Mesothelial cell of epicardium (in vitro differentiated cells): ENCODE measurements around the gene TMEM42. TPM values are rescaled to one million over a fixed set of nuclear protein-coding genes. Genes with fewer than 3 reads are reported as not detected.
A peak's percentile ranks its signal among the peaks of the same experiment; 100 is the strongest.

Source experiments
- DNase-seq, 2 experiments: peaks; one replicate each; pipeline ENCODE4 v3.0.0; 2021; ENCODE audit warnings: low spot score in 2 of 2; ENCODE audit not compliant: unreplicated experiment in 2 of 2
- H3K27ac Mint-ChIP-seq: 2 replicates; pipeline ENCODE4 v1.8.0; 2021; ENCODE audit warnings: mixed read lengths
- H3K27me3 Mint-ChIP-seq: 2 replicates; pipeline ENCODE4 v1.8.0; 2021; ENCODE audit warnings: low read depth, mixed read lengths
- H3K36me3 Mint-ChIP-seq: 2 replicates; pipeline ENCODE4 v1.8.0; 2021; ENCODE audit warnings: mixed read lengths
- H3K4me1 Mint-ChIP-seq: 2 replicates; pipeline ENCODE4 v1.8.0; 2021; ENCODE audit warnings: mixed read lengths
- H3K4me3 Mint-ChIP-seq: 2 replicates; pipeline ENCODE4 v1.8.0; 2021; ENCODE audit warnings: mild to moderate bottlenecking, moderate library complexity, mixed read lengths
- H3K9me3 Mint-ChIP-seq: 2 replicates; pipeline ENCODE4 v1.8.0; 2021; ENCODE audit warnings: mixed read lengths
- CTCF ChIP-seq: fragments of 200-600 bp; sonication (generic); IDR thresholded peaks from one replicate; pipeline ENCODE4 v1.5.0; 2021; ENCODE audit warnings: antibody characterized with exemption; ENCODE audit not compliant: unreplicated experiment
- total RNA-seq: library from RNA; stranded (reverse); gene quantifications from 3 replicates; pipeline ENCODE4 v1.2.1, GENCODE V29; 2021

Gene TMEM42
- total RNA-seq, 1 donor from 2014 or later, result 17.7 TPM

GRCh38 chr3:44913868-44914468 is 52.3 kb downstream of the TMEM42 start:
- peaks cover 5% of the 10 kb centered on the region for H3K36me3 Mint-ChIP-seq
- peaks cover 6% of the 10 kb centered on the region for H3K4me1 Mint-ChIP-seq
- H3K27me3 Mint-ChIP-seq, result no peaks in the 10 kb centered on the region
- peaks cover 5% of the 10 kb centered on the region for H3K9me3 Mint-ChIP-seq
- no peak overlapping the region for H3K27ac Mint-ChIP-seq
- peak; percentile 76 for TF ChIP-seq CTCF
- peak in 1 of 2 experiments; percentile 73 for DNase-seq
- no peak overlapping the region for H3K4me3 Mint-ChIP-seq

GRCh38 chr3:44914936-44915335 is 53.2 kb downstream of the TMEM42 start:
- H3K27me3 Mint-ChIP-seq, result no peaks in the 10 kb centered on the region
- H3K4me1 Mint-ChIP-seq, result peaks cover 3% of the 10 kb centered on the region
- DNase-seq, result no peak
- no peak for TF ChIP-seq CTCF
- no peak overlapping the region for H3K4me3 Mint-ChIP-seq
- H3K27ac Mint-ChIP-seq, result no peak overlapping the region
- peaks cover 5% of the 10 kb centered on the region for H3K36me3 Mint-ChIP-seq
- H3K9me3 Mint-ChIP-seq, result peaks cover 5% of the 10 kb centered on the region

Other genes with a start within 250 kb of the TMEM42 start
- 32.4 to 33.3 TPM (median 32.6 TPM) in 3 replicates for gene ZNF197, start 236.9 kb upstream of the TMEM42 start, total RNA-seq
- gene ZNF35, start 213.2 kb upstream of the TMEM42 start, total RNA-seq, result 20.9 to 24.0 TPM (median 22.6 TPM) in 3 replicates
- not detected in 3 replicates for gene ZNF502, start 149.3 kb upstream of the TMEM42 start, total RNA-seq
- gene ZNF501, start 132.3 kb upstream of the TMEM42 start, total RNA-seq, result 4.0 to 6.2 TPM (median 4.8 TPM) in 3 replicates
- 35.8 to 41.4 TPM (median 36.4 TPM) in 3 replicates for gene KIAA1143, start 100.3 kb upstream of the TMEM42 start, total RNA-seq
- gene KIF15, start 100.1 kb upstream of the TMEM42 start, total RNA-seq, result 10.6 to 11.3 TPM (median 10.7 TPM) in 3 replicates
- gene TGM4, start 12.7 kb downstream of the TMEM42 start, total RNA-seq, result 0.09 TPM in 1 of 3 replicates, not detected in the others
- 63.7 to 74.5 TPM (median 64.8 TPM) in 3 replicates for gene ZDHHC3, start 114.3 kb downstream of the TMEM42 start, total RNA-seq
- gene EXOSC7, start 114.3 kb downstream of the TMEM42 start, total RNA-seq, result 53.6 TPM in 3 replicates
- 0.60 to 1.2 TPM (median 0.66 TPM) in 3 replicates for gene CLEC3B, start 164.4 kb downstream of the TMEM42 start, total RNA-seq